ENCODE measurements around the gene ARMC12. TPM values are rescaled to one million over a fixed set of nuclear protein-coding genes. Genes with fewer than 3 reads are reported as not detected.

The ARMC12 gene
- total and polyA plus RNA-seq, 2 of the 13 experiments (the other 11 are each of a cell fraction or from before 2014, with no cell fraction given) = 1.3 TPM; not detected in 1

- Histone ChIP-seq H3K9me3 (ENCODE audit: low read length) (no peaks in the 10 kb centered on the region), H3K79me2 (ENCODE audit: insufficient read depth, low read length) (no peaks in the 10 kb centered on the region), H3K27me3 (ENCODE audit: control insufficient read depth in 1 of 2, insufficient read depth in 2 of 2, low read length in 2 of 2) (no peaks in the 10 kb centered on the region; a peak in 1 of 5 replicates), H3K4me3 (replicated peaks in 1 of 3; ENCODE audit: insufficient read depth in 1 of 3, low read depth in 2 of 3, low read length in 3 of 3) (peak overlapping the region; percentile 61 to 88 (median 63)), H4K20me1 (ENCODE audit: insufficient read depth, low read length) (no peaks in the 10 kb centered on the region), H3K4me2 (ENCODE audit: low read depth, low read length) (peak overlapping the region; percentile 100), H3K36me3 (replicated peaks in 1 of 2; ENCODE audit: control insufficient read depth in 1 of 2, insufficient read depth in 2 of 2, low read length in 2 of 2) (no peaks in the 10 kb centered on the region), H3K9ac (ENCODE audit: insufficient read depth, low read depth, low read length) (peak overlapping the region; percentile 66), H2AFZ (ENCODE audit: low read length) (peak overlapping the region; percentile 23), H3K4me1 (ENCODE audit: insufficient read depth, low read length) (peaks cover 85% of the 10 kb centered on the region), H3K27ac (ENCODE audit: extremely low read length, insufficient read depth, low read length) (peak overlapping the region; percentile 53)
- intact Hi-C loops (cut with micrococcal nuclease; ENCODE audit: unreplicated experiment) = no loop called here
- ChIA-PET CTCF (ENCODE audit: low intra/inter-chr PET ratio, low total read pairs) (interaction anchor here (1.0 kb wide), 1 partner anchor 144 kb away, joined by 3 read pairs; no protein-coding TSS in a partner anchor), POLR2A (interaction anchor here (1.3 to 3.4 kb wide), 3 partner anchors 9 to 126 kb away, joined by 4 to 16 read pairs (median 15); partner anchors contain the start of gene ARMC12)
- 0% methylated on average over 36 of the region's 57 CpGs for WGBS (ENCODE audit: low lambda C conversion rate)
- DNase-seq (ENCODE audit: low spot score) (peak; percentile 76), FAIRE-seq (no peak), ATAC-seq (peak; percentile 39)
- in situ Hi-C loops (cut with HindIII; ENCODE audit: extremely low pct_ligation_motif_present, low pct_unique_long_range_greater_than_20kb) = loop anchor here (5.0 kb wide), 1 partner anchor 41 kb away; the partner anchor contains the start of gene FKBP5
- BruUV-seq (replicated peaks) = no TSS peak
- TF ChIP-seq NFKB2 (CRISPR knock-in tag; IDR thresholded peaks at IDR 0.05; ENCODE audit: borderline replicate concordance) (peak; percentile 50), SNAPC4 (CRISPR knock-in tag; IDR thresholded peaks at IDR 0.05) (no peak), PPARG (CRISPR knock-in tag; conservative IDR thresholded peaks at IDR 0.05) (0 out of 2 replicates have a peak, but pooled peaks have one; percentile 8), RELA (CRISPR knock-in tag; IDR thresholded peaks at IDR 0.05) (no peak), TCF12 (IDR thresholded peaks at IDR 0.05) (no peak), TCF12 (CRISPR knock-in tag; IDR thresholded peaks at IDR 0.05) (no peak; the same call in 1 of the 2 replicates), ZNF557 (CRISPR knock-in tag; IDR thresholded peaks at IDR 0.05) (no peak), DNMT3B (CRISPR knock-in tag; conservative IDR thresholded peaks at IDR 0.05) (no peak), KAT2B (IDR thresholded peaks at IDR 0.05; ENCODE audit: borderline replicate concordance, low read depth, low read length) (no peak), BCLAF1 (IDR thresholded peaks at IDR 0.05) (no peak), ZFP41 (CRISPR knock-in tag; IDR thresholded peaks at IDR 0.05; ENCODE audit: borderline replicate concordance) (0 out of 2 replicates have a peak, but pooled peaks have one; percentile 51), ZNF737 (CRISPR knock-in tag; IDR thresholded peaks at IDR 0.05; ENCODE audit: borderline replicate concordance) (no peak), HMGA1 (CRISPR knock-in tag; conservative IDR thresholded peaks at IDR 0.05) (no peak), ZNF788 (CRISPR knock-in tag; IDR thresholded peaks at IDR 0.05; ENCODE audit: borderline replicate concordance) (no peak; the same call in 1 of the 2 replicates), SMYD3 (CRISPR knock-in tag; IDR thresholded peaks at IDR 0.05) (peak; percentile 72; the same call in 1 of the 2 replicates), CEBPG (CRISPR knock-in tag; IDR thresholded peaks at IDR 0.05) (peak; percentile 16; the same call in 1 of the 2 replicates)
These were observed 8.7 kb upstream of the ARMC12 start for GRCh38 chr6:35727935-35728682.

Data from HepG2 (cell line).